Thoracic aorta (tissue), 2 donors: ENCODE measurements around the gene TP53I13. TPM values are rescaled to one million over a fixed set of nuclear protein-coding genes. Genes with fewer than 3 reads are reported as not detected.

Experiments
- ATAC-seq: fragments of 150-250 bp; one replicate; pipeline ENCODE4 v1.8.0; 2017; ENCODE audit warnings: low read depth; ENCODE audit not compliant: insufficient number of reproducible peaks, low FRiP score
- DNase-seq: peaks from one replicate; pipeline ENCODE4 v3.0.0-alpha.2; 2020; ENCODE audit warnings: low spot score
- H3K27ac ChIP-seq, 2 donors: fragments of 200-600 bp; sonication (generic); 1 replicate in 1 of 2; 2 replicates in 1 of 2; pipeline ENCODE4 v1.5.1; 2016; ENCODE audit warnings: mild to moderate bottlenecking in 2 of 2, moderate library complexity in 2 of 2
- H3K27me3 ChIP-seq: fragments of 200-600 bp; sonication (generic); replicated peaks from 2 replicates; pipeline ENCODE4 v1.6.0; 2016; ENCODE audit warnings: mild to moderate bottlenecking; ENCODE audit not compliant: insufficient read depth
- H3K36me3 ChIP-seq: fragments of 200-600 bp; sonication (generic); one replicate; pipeline ENCODE4 v1.5.1; 2016
- H3K4me1 ChIP-seq, 2 donors: fragments of 200-600 bp; sonication (generic); 1 replicate in 1 of 2; 2 replicates in 1 of 2; pipeline versions ENCODE4 v1.5.1 to v1.6.0; 2016; ENCODE audit warnings: low read depth in 2 of 2, mild to moderate bottlenecking in 1 of 2; ENCODE audit not compliant: control insufficient read depth in 1 of 2
- H3K4me3 ChIP-seq: fragments of 200-600 bp; sonication (generic); 2 replicates; pipeline ENCODE4 v1.5.1; 2016; ENCODE audit warnings: mild to moderate bottlenecking
- H3K9me3 ChIP-seq: fragments of 200-600 bp; sonication (generic); 2 replicates; pipeline ENCODE4 v1.5.1; 2016
- total RNA-seq, 2 donors: library from RNA; depleted of rRNA; stranded (reverse); fragments of >200 nt; gene quantifications; one replicate each; pipeline versions ENCODE4 v1.1.0 to v1.2.3, GENCODE V29; 2016
- TF ChIP-seq, protein P1 (sequence below): fragments of 200-600 bp; sonication (generic); IDR thresholded peaks from one replicate; pipeline ENCODE4 v1.5.1; 2019; ENCODE audit warnings: antibody characterized with exemption

Gene TP53I13
- total RNA-seq, 2 donors from 2014 or later: 54.4 to 92.6 TPM

DNA sequence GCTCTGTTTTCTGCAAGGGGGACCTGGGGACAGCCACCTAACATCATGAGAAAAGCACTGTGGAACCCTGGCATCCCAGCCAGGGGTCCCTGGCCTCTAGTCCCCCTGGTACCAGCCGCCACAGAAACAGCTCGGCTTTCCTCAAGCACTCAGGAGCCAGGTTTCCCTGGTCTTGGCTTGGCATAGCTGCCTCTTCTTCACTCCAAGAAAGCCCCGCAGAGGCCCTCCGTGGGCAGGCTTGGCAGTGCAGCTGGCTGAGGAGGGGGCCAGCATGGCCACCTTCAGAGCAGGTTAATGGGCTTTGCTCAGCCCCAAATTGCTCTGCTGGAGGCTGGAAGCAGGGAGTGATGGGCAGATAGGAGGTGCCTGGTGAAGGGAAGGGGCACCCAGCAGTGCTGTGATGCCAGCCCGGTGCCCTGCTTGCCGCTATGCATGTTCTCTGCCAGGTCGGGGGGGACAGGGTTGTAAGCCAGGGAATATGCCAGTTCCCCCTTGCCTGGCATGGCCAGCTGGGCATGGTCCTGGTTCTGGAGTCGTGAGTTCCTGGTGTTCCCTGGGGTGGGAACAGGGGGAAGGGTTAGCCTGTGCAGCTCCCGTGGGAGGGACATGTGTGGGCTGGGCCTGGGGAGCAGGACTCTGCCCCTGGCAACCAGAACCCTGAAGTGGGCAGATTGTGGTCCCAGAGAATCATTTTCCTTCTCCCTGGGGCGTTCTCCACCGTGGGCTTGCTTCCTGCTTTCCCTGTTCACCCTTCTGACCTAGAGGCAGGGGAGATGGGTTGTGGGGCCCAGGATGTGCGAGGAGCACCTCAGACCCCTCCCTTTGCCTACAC, 27.7 kb downstream of the TP53I13 start:
- Histone ChIP-seq H3K9me3 (no peaks in the 10 kb centered on the region), H3K36me3 (no peaks in the 10 kb centered on the region), H3K27me3 (no peaks in the 10 kb centered on the region), H3K4me1 (peaks cover 18 to 32% of the 10 kb centered on the region in 2 donors), H3K4me3 (no peak overlapping the region), H3K27ac (no peak overlapping the region)
- TF ChIP-seq, protein P1, sequence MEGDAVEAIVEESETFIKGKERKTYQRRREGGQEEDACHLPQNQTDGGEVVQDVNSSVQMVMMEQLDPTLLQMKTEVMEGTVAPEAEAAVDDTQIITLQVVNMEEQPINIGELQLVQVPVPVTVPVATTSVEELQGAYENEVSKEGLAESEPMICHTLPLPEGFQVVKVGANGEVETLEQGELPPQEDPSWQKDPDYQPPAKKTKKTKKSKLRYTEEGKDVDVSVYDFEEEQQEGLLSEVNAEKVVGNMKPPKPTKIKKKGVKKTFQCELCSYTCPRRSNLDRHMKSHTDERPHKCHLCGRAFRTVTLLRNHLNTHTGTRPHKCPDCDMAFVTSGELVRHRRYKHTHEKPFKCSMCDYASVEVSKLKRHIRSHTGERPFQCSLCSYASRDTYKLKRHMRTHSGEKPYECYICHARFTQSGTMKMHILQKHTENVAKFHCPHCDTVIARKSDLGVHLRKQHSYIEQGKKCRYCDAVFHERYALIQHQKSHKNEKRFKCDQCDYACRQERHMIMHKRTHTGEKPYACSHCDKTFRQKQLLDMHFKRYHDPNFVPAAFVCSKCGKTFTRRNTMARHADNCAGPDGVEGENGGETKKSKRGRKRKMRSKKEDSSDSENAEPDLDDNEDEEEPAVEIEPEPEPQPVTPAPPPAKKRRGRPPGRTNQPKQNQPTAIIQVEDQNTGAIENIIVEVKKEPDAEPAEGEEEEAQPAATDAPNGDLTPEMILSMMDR: no peak
- no peak for ATAC-seq
- no peak for DNase-seq

DNA sequence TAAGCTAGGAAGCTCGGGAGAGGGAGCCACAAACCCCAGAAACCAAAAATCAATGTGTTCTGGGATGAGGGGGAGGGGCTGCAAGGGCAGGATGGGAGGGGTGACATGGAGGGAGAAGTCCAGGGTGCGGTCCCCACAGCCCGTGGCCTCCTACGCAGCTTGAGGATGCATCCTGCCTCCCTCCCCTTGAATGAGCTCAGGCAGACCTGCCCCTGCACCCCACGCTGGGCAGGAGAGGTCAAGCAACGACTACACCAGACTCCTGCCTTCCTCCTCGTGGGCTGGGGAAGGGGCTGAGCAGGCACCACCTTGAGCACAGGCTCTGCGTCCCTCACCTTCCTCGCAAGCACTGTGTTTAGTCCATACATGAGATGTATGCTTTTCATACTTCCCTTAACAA, 28.3 kb downstream of the TP53I13 start:
- Histone ChIP-seq H3K9me3 (no peaks in the 10 kb centered on the region), H3K27ac (no peak overlapping the region), H3K36me3 (no peaks in the 10 kb centered on the region), H3K4me1 (peaks cover 16 to 26% of the 10 kb centered on the region in 2 donors), H3K4me3 (no peak overlapping the region), H3K27me3 (no peaks in the 10 kb centered on the region)
- TF ChIP-seq, protein P1: no peak
- no peak for DNase-seq
- no peak for ATAC-seq

DNA sequence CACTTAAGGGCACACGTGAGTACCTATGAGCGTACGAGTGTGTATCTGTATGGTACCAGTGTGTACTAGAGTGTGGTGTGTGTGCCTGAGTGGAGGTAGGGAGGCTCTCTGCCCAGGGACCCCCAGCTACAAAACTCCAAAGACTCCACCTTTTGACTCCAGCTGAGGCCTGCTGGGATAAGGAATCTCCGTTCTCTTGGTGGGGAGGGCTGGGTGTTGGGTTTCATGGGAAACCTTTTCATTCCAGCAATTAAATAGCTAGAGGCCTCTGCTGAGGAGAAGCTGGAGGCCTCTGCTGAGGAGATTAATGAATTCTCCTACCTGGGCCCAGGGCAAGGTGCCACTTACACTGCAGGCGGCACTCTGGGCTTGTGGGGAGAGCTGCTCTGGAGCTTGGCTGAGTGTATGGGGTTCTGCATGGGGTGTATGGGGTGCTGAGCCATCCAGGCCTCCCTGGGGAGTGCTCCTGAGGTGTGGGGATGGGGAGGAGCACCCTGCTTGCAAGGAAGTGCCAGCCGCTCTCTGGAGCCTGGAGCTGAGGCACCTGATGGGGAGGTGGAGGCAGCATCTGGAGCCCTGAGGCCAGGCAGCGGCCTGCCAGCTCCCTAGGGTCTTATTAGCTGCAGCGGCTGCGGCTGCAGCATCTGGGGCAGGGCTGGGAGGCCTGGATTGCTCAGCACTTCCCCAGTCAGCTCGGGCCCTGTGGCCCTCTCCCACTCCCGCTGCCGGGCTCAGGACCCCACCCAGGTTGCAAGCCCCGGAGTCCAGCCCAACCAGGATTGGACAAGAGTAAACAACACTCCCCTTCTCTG, 29.1 kb downstream of the TP53I13 start:
- DNase-seq: no peak
- H3K27ac ChIP-seq: no peak overlapping the region
- H3K36me3 ChIP-seq: no peaks in the 10 kb centered on the region
- H3K27me3 ChIP-seq: no peaks in the 10 kb centered on the region
- TF ChIP-seq, protein P1: no peak
- H3K9me3 ChIP-seq: no peaks in the 10 kb centered on the region
- peaks cover 9 to 18% of the 10 kb centered on the region in 2 donors for H3K4me1 ChIP-seq
- no peak for ATAC-seq
- no peak overlapping the region for H3K4me3 ChIP-seq

DNA sequence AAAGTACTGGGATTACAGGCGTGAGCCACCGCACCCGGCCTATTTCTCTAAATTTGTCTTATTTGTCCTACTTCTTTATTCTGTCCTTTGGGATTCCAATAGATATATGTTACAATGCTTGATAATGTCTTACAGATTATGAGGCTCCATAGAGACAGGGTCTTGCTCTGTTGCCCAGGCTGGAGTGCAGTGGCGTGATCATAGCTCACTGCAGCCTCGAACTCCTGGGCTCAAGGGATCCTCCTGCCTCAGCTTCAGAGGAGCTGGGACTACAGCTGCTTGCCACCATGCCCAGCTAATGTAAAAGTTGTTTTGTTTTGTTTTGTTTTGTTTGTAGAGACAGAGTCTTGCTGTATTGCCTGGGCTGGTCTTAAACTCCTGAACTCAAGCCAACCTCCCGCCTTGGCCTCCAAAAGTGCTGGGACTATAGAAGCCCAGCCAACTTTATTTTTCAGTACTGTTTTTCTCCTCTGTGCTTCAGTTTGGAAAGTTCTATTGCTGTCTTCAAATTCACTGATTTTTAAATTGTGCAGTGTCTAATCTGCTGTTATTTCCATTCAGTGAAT, 34.7 kb downstream of the TP53I13 start:
- Histone ChIP-seq H3K9me3 (no peaks in the 10 kb centered on the region), H3K27me3 (no peaks in the 10 kb centered on the region), H3K36me3 (no peaks in the 10 kb centered on the region), H3K4me3 (no peak overlapping the region), H3K27ac (no peak overlapping the region), H3K4me1 (no peaks in the 10 kb centered on the region)
- ATAC-seq (no peak), DNase-seq (no peak)
- TF ChIP-seq, protein P1: no peak
